OCI-LY1 (cell line): ENCODE data around the gene CD79A.

Source experiments
- CTCF ChIP-seq: fragments of 200-600 bp; sonication (generic), shearing (Covaris generic); IDR thresholded peaks from 2 replicates; pipeline ENCODE4 v1.5.1; 2017; ENCODE audit warnings: mild to moderate bottlenecking, antibody characterized with exemption, low read length, moderate library complexity, mixed read lengths
- EZH2 ChIP-seq: fragments of 200-600 bp; sonication (generic), shearing (Covaris generic); IDR thresholded peaks from 2 replicates; pipeline ENCODE4 v1.8.0; 2017; ENCODE audit warnings: borderline replicate concordance, mixed run types, mild to moderate bottlenecking, antibody characterized with exemption, low read length, moderate library complexity, mixed read lengths

GRCh38 chr19:41837981-41838708 is 38.9 kb upstream of the CD79A start:
- TF ChIP-seq CTCF (no peak), EZH2 (no peak)
